Neural cell (in vitro differentiated cells): ENCODE measurements around the gene TTC21B. TPM values are rescaled to one million over a fixed set of nuclear protein-coding genes. Genes with fewer than 3 reads are reported as not detected.

Experiments used
- H2AFZ ChIP-seq: fragments of 200-600, 300-800 bp; sonication (generic), shearing (Covaris generic); 2 replicates; pipeline ENCODE4 v1.6.0; 2014; ENCODE audit warnings: low read depth, mild to moderate bottlenecking, antibody characterized with exemption, low read length, moderate library complexity
- H3F3A ChIP-seq: fragments of 200-600 bp; shearing (Covaris generic); 2 replicates; pipeline ENCODE4 v1.6.1; 2016; ENCODE audit warnings: mild to moderate bottlenecking, moderate library complexity, mixed read lengths, antibody characterized with exemption, low read length; ENCODE audit not compliant: insufficient read depth, poor library complexity, severe bottlenecking
- H3K27ac ChIP-seq: fragments of 200-600, 300-800 bp; sonication (generic), shearing (Covaris generic); 2 replicates; pipeline ENCODE4 v1.5.1; 2014; ENCODE audit warnings: mild to moderate bottlenecking, low read length, moderate library complexity
- H3K27me3 ChIP-seq: fragments of 300-800, 200-600 bp; sonication (generic), shearing (Covaris generic); 2 replicates; pipeline ENCODE4 v1.6.0; 2014; ENCODE audit warnings: mild to moderate bottlenecking, low read depth, low read length, moderate library complexity; ENCODE audit not compliant: insufficient read depth
- H3K36me3 ChIP-seq: fragments of 300-800, 200-600 bp; sonication (generic), shearing (Covaris generic); 2 replicates; pipeline ENCODE4 v1.5.1; 2014; ENCODE audit warnings: mild to moderate bottlenecking, antibody characterized with exemption, low read length, moderate library complexity; ENCODE audit not compliant: insufficient read depth
- H3K4me2 ChIP-seq: fragments of 300-800, 200-600 bp; sonication (generic), shearing (Covaris generic); 2 replicates; pipeline ENCODE4 v1.6.0; 2014; ENCODE audit warnings: mild to moderate bottlenecking, low read length
- H3K4me3 ChIP-seq: fragments of 300-800, 200-600 bp; sonication (generic), shearing (Covaris generic); 2 replicates; pipeline ENCODE4 v1.5.1; 2014; ENCODE audit warnings: mild to moderate bottlenecking, low read length, moderate library complexity
- H3K79me2 ChIP-seq: fragments of 200-600 bp; shearing (Covaris generic); replicated peaks from 2 replicates; pipeline ENCODE4 v1.6.0; 2014; ENCODE audit warnings: mild to moderate bottlenecking, low read length, moderate library complexity; ENCODE audit not compliant: insufficient read depth
- H3K9ac ChIP-seq: fragments of 300-800, 200-600 bp; sonication (generic), shearing (Covaris generic); 2 replicates; pipeline ENCODE4 v1.6.1; 2016; ENCODE audit warnings: mild to moderate bottlenecking, low read length, mixed read lengths
- H3K9me2 ChIP-seq: fragments of 200-600 bp; shearing (Covaris generic); 2 replicates; pipeline ENCODE4 v1.6.1; 2016; ENCODE audit warnings: mild to moderate bottlenecking, low read length, mixed read lengths; ENCODE audit not compliant: insufficient read depth
- H3K9me3 ChIP-seq: fragments of 200-600, 300-800 bp; sonication (generic), shearing (Covaris generic); 2 replicates; pipeline ENCODE4 v1.6.1; 2016; ENCODE audit warnings: mild to moderate bottlenecking, mixed run types, low read length, moderate library complexity, mixed read lengths
- H4K20me1 ChIP-seq: fragments of 200-600 bp; shearing (Covaris generic); 2 replicates; pipeline ENCODE4 v1.6.1; 2016; ENCODE audit warnings: mild to moderate bottlenecking, mixed run types; ENCODE audit not compliant: insufficient read depth
- CTCF ChIP-seq: fragments of 450-650 bp; IDR thresholded peaks from 2 replicates; pipeline ENCODE4 v1.5.1; 2014; ENCODE audit warnings: antibody characterized with exemption, mild to moderate bottlenecking, moderate library complexity; ENCODE audit not compliant: poor library complexity, severe bottlenecking
- EP300 ChIP-seq: fragments of 450-650 bp; conservative IDR thresholded peaks from 2 replicates; pipeline ENCODE4 v1.6.1; 2014; ENCODE audit warnings: antibody characterized with exemption, mild to moderate bottlenecking, moderate library complexity; ENCODE audit not compliant: poor library complexity, severe bottlenecking
- EZH2 ChIP-seq: fragments of 200-600, 300-800 bp; shearing (Covaris generic), sonication (generic); IDR thresholded peaks from 2 replicates; pipeline ENCODE4 v1.6.1; 2014; ENCODE audit warnings: antibody characterized with exemption, low read length, borderline replicate concordance, mild to moderate bottlenecking; ENCODE audit not compliant: insufficient read depth, poor library complexity, severe bottlenecking
- MXI1 ChIP-seq: fragments of 450-650 bp; conservative IDR thresholded peaks from 2 replicates; pipeline ENCODE4 v1.6.1; 2014; ENCODE audit warnings: antibody characterized with exemption, mild to moderate bottlenecking; ENCODE audit not compliant: poor library complexity, severe bottlenecking
- POLR2AphosphoS5 ChIP-seq: IDR thresholded peaks from 2 replicates; pipeline ENCODE4 v1.6.1; 2012
- RAD21 ChIP-seq: fragments of 450-650 bp; conservative IDR thresholded peaks from 2 replicates; pipeline ENCODE4 v1.6.1; 2014; ENCODE audit warnings: antibody characterized with exemption, mild to moderate bottlenecking, moderate library complexity
- REST ChIP-seq: IDR thresholded peaks from 2 replicates; pipeline ENCODE4 v1.6.1; 2012; ENCODE audit warnings: borderline replicate concordance
- SMC3 ChIP-seq: fragments of 450-650 bp; conservative IDR thresholded peaks from 2 replicates; pipeline ENCODE4 v1.6.1; 2014; ENCODE audit warnings: antibody characterized with exemption, mild to moderate bottlenecking, moderate library complexity; ENCODE audit not compliant: poor library complexity
- TAF1 ChIP-seq: IDR thresholded peaks from 2 replicates; pipeline ENCODE4 v1.6.1; 2012; ENCODE audit warnings: low read depth
- polyA plus RNA-seq: library from polyadenylated mRNA; depleted of rRNA; stranded (reverse); fragments of >200 nt; gene quantifications from 2 replicates; pipeline ENCODE4 v1.2.3, GENCODE V29; 2014

Gene TTC21B
- polyA plus RNA-seq, 1 donor from 2014 or later = 31.1 TPM

DNA sequence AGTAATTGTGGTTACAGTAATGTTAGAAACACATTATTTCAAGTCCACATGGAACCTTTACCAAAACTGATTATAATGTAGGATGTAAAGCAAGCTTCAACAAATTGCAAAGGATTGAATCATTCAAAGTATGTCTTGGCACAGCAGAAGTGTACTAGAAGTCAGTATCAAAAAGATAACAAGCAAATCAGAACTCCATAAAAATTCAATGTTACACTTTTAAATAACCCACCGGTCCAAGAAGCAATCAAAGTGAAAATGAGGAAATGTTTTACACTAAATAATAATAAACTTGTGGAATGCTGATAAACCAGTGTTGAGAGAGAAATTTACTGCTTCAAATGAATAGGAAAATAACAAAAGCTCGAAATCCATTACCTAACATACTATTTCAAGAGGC lies 47.7 kb downstream of the TTC21B start:
- no peaks in the 10 kb centered on the region for H3F3A ChIP-seq
- no peaks in the 10 kb centered on the region for H3K9me2 ChIP-seq
- TF ChIP-seq RAD21 = no peak
- TF ChIP-seq EZH2 = no peak
- TF ChIP-seq EP300 = no peak
- TF ChIP-seq POLR2AphosphoS5 = no peak
- TF ChIP-seq SMC3 = no peak
- TF ChIP-seq MXI1 = no peak
- no peak for TF ChIP-seq TAF1
- TF ChIP-seq REST = no peak
- TF ChIP-seq CTCF = no peak
- H3K4me3 ChIP-seq = no peak overlapping the region
- H3K36me3 ChIP-seq = peaks cover 8% of the 10 kb centered on the region
- no peaks in the 10 kb centered on the region for H3K27me3 ChIP-seq
- no peak overlapping the region for H3K9ac ChIP-seq
- no peaks in the 10 kb centered on the region for H3K79me2 ChIP-seq
- no peaks in the 10 kb centered on the region for H3K9me3 ChIP-seq
- no peaks in the 10 kb centered on the region for H4K20me1 ChIP-seq
- H3K27ac ChIP-seq = no peak overlapping the region
- no peak overlapping the region for H2AFZ ChIP-seq
- no peak overlapping the region for H3K4me2 ChIP-seq

DNA sequence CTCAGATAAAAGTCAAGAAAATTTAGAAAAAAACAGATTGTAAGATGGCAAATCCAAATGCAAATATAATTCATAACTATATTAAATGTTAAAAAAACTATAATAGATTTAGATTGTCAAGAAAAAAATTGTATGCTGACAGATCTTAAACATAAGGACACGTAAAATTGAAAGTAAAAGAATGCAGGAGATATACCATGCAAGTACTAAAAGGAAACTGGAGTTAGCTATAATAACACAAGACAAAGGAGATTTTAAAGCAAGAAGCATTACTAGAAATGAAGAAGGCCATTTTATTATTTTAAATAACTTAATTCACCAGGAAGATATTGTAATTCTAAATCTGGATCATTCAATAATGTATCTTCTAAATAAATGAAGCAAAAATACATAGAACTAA lies 48.3 kb downstream of the TTC21B start:
- no peak for TF ChIP-seq SMC3
- no peak for TF ChIP-seq EP300
- no peak for TF ChIP-seq RAD21
- no peak for TF ChIP-seq CTCF
- TF ChIP-seq MXI1 = no peak
- no peak for TF ChIP-seq POLR2AphosphoS5
- no peak for TF ChIP-seq REST
- no peak for TF ChIP-seq TAF1
- no peak for TF ChIP-seq EZH2
- H4K20me1 ChIP-seq = no peaks in the 10 kb centered on the region
- no peak overlapping the region for H3K27ac ChIP-seq
- H3K4me3 ChIP-seq = no peak overlapping the region
- H3F3A ChIP-seq = no peaks in the 10 kb centered on the region
- peaks cover 8% of the 10 kb centered on the region for H3K36me3 ChIP-seq
- H3K9me3 ChIP-seq = no peaks in the 10 kb centered on the region
- H3K9ac ChIP-seq = no peak overlapping the region
- H3K79me2 ChIP-seq = no peaks in the 10 kb centered on the region
- no peak overlapping the region for H2AFZ ChIP-seq
- no peaks in the 10 kb centered on the region for H3K9me2 ChIP-seq
- no peak overlapping the region for H3K4me2 ChIP-seq
- no peaks in the 10 kb centered on the region for H3K27me3 ChIP-seq
